MM.1S (cell line): ENCODE measurements around the gene APOA1.

Source experiments
- DNase-seq: peaks from one replicate; pipeline ENCODE4 v3.0.0-alpha.2; 2015
- H2AFZ ChIP-seq: fragments of 300-600 bp; sonication (generic); 2 replicates; pipeline ENCODE4 v1.6.0; 2016; ENCODE audit warnings: antibody characterized with exemption, low read length
- H3F3A ChIP-seq: fragments of 300-600 bp; sonication (generic); 2 replicates; pipeline ENCODE4 v1.6.1; 2016; ENCODE audit warnings: mild to moderate bottlenecking, antibody characterized with exemption, low read length, moderate library complexity, mixed read lengths; ENCODE audit not compliant: insufficient read depth
- H3K27ac ChIP-seq: fragments of 300-600 bp; sonication (generic); 2 replicates; pipeline ENCODE4 v1.5.1; 2016; ENCODE audit warnings: mild to moderate bottlenecking, low read length
- H3K27me3 ChIP-seq: fragments of 300-600 bp; sonication (generic); replicated peaks from 2 replicates; pipeline ENCODE4 v1.6.0; 2016; ENCODE audit warnings: low read length; ENCODE audit not compliant: insufficient read depth
- H3K36me3 ChIP-seq: fragments of 300-600 bp; sonication (generic); replicated peaks from 2 replicates; pipeline ENCODE4 v1.6.1; 2016; ENCODE audit warnings: mild to moderate bottlenecking, low read length, mixed read lengths; ENCODE audit not compliant: insufficient read depth
- H3K4me1 ChIP-seq: fragments of 300-600 bp; sonication (generic); 2 replicates; pipeline ENCODE4 v1.6.1; 2016; ENCODE audit warnings: low read length, mixed read lengths
- H3K4me2 ChIP-seq: fragments of 300-600 bp; sonication (generic); 2 replicates; pipeline ENCODE4 v1.6.0; 2016; ENCODE audit warnings: low read depth, low read length
- H3K4me3 ChIP-seq: fragments of 300-600 bp; sonication (generic); 2 replicates; pipeline ENCODE4 v1.5.1; 2016; ENCODE audit warnings: low read length, mixed read lengths
- H3K79me2 ChIP-seq: fragments of 300-600 bp; sonication (generic); 2 replicates; pipeline ENCODE4 v1.6.1; 2016; ENCODE audit warnings: mixed run types, low read length, mixed read lengths
- H3K9ac ChIP-seq: fragments of 300-600 bp; sonication (generic); 2 replicates; pipeline ENCODE4 v1.6.1; 2016; ENCODE audit warnings: low read length, mixed read lengths
- H3K9me2 ChIP-seq: fragments of 300-600 bp; sonication (generic); replicated peaks from 2 replicates; pipeline ENCODE4 v1.6.1; 2016; ENCODE audit warnings: mild to moderate bottlenecking, low read length, mixed read lengths; ENCODE audit not compliant: insufficient read depth
- H3K9me3 ChIP-seq: fragments of 300-600 bp; sonication (generic); replicated peaks from 2 replicates; pipeline ENCODE4 v1.6.1; 2016; ENCODE audit warnings: mild to moderate bottlenecking, low read length, mixed read lengths; ENCODE audit not compliant: insufficient read depth
- H4K20me1 ChIP-seq: fragments of 300-600 bp; sonication (generic); 2 replicates; pipeline ENCODE4 v1.6.1; 2016; ENCODE audit warnings: mild to moderate bottlenecking, low read length, moderate library complexity, mixed read lengths; ENCODE audit not compliant: insufficient read depth
- EZH2 ChIP-seq: fragments of 300-600 bp; sonication (generic); optimal IDR thresholded peaks from 2 replicates; pipeline ENCODE3; 2017; ENCODE audit warnings: low read depth, mild to moderate bottlenecking, antibody characterized with exemption, low read length, mixed read lengths
- EZH2phosphoT487 ChIP-seq: fragments of 300-600 bp; sonication (generic); IDR thresholded peaks from 2 replicates; pipeline ENCODE4 v1.6.1; 2018; ENCODE audit warnings: antibody characterized with exemption, low read length
- TF ChIP-seq, protein P1 (sequence below): fragments of 300-600 bp; sonication (generic); IDR thresholded peaks from 2 replicates; pipeline ENCODE4 v1.5.1; 2016; ENCODE audit warnings: antibody characterized with exemption, low read length, mixed read lengths

The APOA1 gene

DNA sequence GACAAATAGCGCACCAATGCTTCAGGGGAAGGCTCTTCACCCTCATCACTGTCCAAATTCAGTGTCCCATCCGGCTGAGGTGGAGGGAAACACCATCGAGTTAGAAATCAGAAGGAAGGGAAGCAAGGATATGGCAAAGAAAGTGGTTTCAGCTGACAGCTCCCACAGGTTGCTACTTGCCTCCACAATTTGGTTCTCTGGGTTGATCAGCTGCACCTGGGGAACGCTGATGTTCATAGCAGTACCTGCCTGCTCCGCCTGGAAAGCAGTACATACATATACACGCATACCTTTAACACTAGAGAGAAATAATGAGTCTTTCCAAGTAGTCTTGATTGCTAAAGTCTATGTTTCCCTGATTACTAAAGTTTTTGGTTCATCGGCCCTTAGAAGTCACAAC lies 37.8 kb upstream of the APOA1 start:
- TF ChIP-seq, protein P1, sequence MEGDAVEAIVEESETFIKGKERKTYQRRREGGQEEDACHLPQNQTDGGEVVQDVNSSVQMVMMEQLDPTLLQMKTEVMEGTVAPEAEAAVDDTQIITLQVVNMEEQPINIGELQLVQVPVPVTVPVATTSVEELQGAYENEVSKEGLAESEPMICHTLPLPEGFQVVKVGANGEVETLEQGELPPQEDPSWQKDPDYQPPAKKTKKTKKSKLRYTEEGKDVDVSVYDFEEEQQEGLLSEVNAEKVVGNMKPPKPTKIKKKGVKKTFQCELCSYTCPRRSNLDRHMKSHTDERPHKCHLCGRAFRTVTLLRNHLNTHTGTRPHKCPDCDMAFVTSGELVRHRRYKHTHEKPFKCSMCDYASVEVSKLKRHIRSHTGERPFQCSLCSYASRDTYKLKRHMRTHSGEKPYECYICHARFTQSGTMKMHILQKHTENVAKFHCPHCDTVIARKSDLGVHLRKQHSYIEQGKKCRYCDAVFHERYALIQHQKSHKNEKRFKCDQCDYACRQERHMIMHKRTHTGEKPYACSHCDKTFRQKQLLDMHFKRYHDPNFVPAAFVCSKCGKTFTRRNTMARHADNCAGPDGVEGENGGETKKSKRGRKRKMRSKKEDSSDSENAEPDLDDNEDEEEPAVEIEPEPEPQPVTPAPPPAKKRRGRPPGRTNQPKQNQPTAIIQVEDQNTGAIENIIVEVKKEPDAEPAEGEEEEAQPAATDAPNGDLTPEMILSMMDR, result no peak
- no peak for TF ChIP-seq EZH2phosphoT487
- Histone ChIP-seq H3K4me2 (no peak overlapping the region), H3K27me3 (no peaks in the 10 kb centered on the region), H3K9ac (no peak overlapping the region), H3K4me1 (no peaks in the 10 kb centered on the region), H3K36me3 (no peaks in the 10 kb centered on the region), H3K4me3 (no peak overlapping the region), H3K9me2 (no peaks in the 10 kb centered on the region), H3K9me3 (no peaks in the 10 kb centered on the region), H3K79me2 (peaks cover 10% of the 10 kb centered on the region; the same call in 1 of the 2 replicates), H2AFZ (no peak overlapping the region), H4K20me1 (no peaks in the 10 kb centered on the region), H3F3A (no peaks in the 10 kb centered on the region), H3K27ac (no peak overlapping the region)
- no peak for DNase-seq

DNA sequence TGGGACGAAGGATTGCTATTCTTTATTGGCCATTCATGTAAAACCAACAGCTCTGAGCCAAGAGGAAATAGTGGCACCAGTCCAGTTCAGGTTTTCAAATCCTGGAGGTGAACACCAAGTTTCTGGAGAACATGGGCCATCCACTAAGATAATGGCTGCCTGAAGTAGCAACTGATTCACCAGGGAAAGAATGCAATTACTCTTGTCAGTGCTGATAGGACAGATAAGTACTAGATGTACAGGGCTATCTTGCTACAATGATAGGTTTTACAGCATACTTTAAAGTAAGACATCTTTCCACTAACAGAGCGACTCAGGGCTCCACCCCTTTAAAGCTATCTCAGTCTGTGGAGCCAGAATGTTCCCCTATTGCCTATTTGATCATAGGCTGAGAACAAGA lies 36.8 kb upstream of the APOA1 start:
- no peaks in the 10 kb centered on the region for H3F3A ChIP-seq
- no peaks in the 10 kb centered on the region for H4K20me1 ChIP-seq
- no peak overlapping the region for H3K27ac ChIP-seq
- no peak for DNase-seq
- no peaks in the 10 kb centered on the region for H3K27me3 ChIP-seq
- 0 out of 2 replicates have a peak, but pooled peaks cover 1% of the 10 kb centered on the region for H3K79me2 ChIP-seq
- H3K4me1 ChIP-seq, result no peaks in the 10 kb centered on the region
- H3K9me2 ChIP-seq, result no peaks in the 10 kb centered on the region
- no peaks in the 10 kb centered on the region for H3K9me3 ChIP-seq
- H3K4me2 ChIP-seq, result no peak overlapping the region
- H3K4me3 ChIP-seq, result no peak overlapping the region
- TF ChIP-seq EZH2 (no peak), EZH2phosphoT487 (no peak)
- TF ChIP-seq, protein P1, result no peak
- H3K9ac ChIP-seq, result no peak overlapping the region
- no peaks in the 10 kb centered on the region for H3K36me3 ChIP-seq
- no peak overlapping the region for H2AFZ ChIP-seq

DNA sequence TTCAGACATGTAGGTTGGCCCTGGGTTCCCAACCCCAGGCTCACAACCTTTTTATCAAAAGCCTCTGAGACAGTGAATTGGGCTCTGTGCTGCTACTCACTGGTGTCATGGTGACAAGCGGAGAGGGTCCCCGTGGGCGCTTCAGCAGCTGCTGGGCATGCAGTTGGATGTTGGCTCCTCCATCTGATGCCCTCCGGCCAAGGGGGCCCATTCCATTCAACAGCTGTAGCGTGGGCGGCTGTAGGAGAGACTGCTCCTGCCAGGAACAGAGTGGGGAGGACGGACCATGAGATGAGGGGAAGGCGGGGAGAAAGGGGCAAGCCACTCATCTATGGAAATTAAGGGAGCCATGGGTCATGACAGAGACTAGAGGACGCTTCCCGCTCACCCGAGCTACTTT lies 36.0 kb upstream of the APOA1 start:
- H3K79me2 ChIP-seq, result no peaks in the 10 kb centered on the region
- H3K36me3 ChIP-seq, result no peaks in the 10 kb centered on the region
- H4K20me1 ChIP-seq, result no peaks in the 10 kb centered on the region
- TF ChIP-seq EZH2phosphoT487 (no peak), EZH2 (no peak)
- TF ChIP-seq, protein P1, result no peak
- no peaks in the 10 kb centered on the region for H3K9me3 ChIP-seq
- H3K9ac ChIP-seq, result no peak overlapping the region
- no peak overlapping the region for H3K27ac ChIP-seq
- no peaks in the 10 kb centered on the region for H3K4me1 ChIP-seq
- no peak overlapping the region for H2AFZ ChIP-seq
- no peaks in the 10 kb centered on the region for H3F3A ChIP-seq
- H3K4me3 ChIP-seq, result no peak overlapping the region
- H3K4me2 ChIP-seq, result no peak overlapping the region
- H3K9me2 ChIP-seq, result no peaks in the 10 kb centered on the region
- H3K27me3 ChIP-seq, result no peaks in the 10 kb centered on the region
- DNase-seq, result no peak
